DMS79 treated with DMSO at 0.1 percent for 48 hours (cell line): ENCODE measurements around the gene MED27.

Experiments
- DNase-seq: peaks from one replicate; lab custom pipeline; 2025; lab: John Stamatoyannopoulos, UW

MED27 gene

DNA sequence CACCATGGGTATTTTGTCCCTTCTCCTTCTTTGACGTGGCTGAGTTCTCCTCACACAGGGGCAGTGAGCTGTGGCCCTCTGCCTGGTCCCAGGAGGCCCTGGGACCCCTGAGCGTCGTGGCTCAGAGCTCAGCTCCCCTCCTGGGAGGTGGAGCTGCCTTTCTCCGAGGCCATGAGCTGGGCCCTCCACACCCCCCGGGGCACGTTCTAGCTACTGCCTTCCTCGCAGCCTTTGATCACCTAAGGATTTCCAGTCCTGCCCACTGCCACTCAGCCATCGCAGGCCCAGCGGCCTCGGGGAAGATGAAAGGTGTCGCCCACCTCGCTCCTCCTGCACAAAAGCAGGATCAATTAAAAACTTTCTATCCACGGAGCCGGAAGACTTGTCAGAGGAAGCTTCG is 244.9 kb downstream of the MED27 start:
- DNase-seq: no peak

DNA sequence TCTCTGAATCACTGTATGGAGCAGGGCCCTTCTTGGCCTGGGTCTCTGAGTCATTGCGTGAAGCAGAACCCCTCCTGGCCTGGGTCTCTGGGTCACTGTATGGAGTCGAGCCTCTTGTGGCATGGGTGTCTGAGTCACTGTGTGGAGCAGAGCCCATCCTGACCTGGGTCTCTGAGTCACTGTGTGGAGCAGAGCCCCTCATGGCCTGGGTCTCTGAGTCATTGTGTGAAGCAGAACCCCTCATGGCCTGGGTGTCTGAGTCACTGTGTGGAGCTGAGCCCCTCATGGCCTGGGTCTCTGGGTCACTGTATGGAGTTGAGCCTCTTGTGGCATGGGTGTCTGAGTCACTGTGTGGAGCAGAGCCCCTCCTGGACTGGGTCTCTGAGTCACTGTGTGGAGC is 245.8 kb downstream of the MED27 start:
- DNase-seq: no peak

DNA sequence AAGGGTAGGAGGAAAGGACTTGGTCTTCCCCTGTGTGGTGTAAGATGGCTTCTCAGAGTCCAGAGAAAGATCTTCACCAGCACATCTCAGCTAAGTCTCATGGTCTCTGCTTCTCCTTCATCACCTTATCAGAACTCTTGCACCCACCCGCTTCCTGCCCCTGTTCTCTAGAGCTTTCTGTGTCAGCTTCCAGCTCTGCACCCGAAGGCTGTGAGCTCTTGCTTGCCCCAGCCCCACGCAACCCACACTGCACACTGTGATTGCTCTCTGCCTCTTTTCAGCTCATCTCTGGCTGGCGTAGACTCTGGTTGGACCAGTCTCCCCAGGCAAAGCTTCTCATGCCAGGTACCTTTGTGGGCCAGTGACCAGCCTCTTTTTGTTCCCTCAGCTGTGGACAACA is 246.6 kb downstream of the MED27 start:
- DNase-seq: no peak

DNA sequence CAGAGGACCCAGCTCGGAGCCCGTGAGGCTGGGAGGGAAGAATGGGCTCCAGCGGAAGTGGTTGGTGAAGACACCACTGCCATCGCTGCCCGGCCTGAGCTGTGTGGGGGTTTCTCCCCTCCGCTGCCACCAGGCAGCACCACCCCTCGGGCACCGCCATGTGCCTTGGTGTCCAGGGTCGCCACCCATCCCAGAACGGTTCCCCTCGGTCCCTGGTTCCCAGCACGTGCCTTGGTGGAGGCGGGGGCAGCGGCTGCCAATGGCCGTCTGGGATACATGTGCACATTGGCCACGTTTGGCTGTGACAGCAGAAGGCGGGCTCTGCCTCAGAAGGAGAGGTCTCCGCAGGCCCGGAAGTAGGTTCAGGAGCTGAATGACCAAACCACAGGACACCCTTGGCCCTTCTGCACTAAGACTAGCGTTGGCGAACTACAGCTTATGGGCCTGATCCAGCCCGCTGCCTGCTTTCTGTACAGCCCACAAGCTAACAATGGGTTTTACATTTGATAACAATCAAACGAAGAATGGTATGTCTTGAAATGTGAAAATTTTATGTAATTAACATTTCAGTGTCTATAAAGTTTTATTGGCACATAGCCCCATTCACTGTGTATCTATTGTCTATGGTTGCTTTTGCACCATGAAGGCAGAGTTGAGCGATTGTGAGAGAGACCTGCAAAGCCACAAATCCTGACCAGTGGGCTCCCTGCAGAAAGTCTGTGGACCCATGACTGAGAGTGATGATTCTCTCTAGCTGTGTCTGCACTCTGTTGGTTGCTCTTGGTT is 248.1 kb downstream of the MED27 start:
- DNase-seq: no peak

DNA sequence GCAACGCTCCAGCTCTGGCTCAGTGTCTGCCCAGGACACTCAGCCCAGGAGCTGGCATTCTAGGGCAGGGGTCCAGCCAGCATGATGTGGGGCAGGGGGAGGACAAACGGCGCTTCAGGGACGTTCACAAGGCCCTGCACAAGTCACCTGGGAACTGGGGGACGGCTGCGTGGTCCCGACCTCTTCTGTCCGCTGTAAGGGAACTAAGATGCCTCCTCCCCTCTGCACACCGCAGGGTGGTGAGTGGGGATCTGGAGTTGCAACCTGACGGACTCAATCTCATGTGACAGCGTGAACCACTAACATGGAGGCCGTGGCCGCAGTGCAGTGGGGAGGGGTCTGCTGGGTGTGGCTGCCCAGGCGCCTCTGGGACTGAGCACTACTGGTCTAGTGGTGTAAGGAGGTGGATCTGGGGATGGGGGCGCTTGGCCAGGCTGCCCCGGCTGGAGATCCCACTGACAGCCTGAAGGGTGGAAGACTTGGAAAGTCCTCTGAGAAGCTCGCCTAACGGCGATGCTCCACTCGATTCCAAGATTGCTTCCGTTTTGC is 251.8 kb downstream of the MED27 start:
- no peak for DNase-seq

DNA sequence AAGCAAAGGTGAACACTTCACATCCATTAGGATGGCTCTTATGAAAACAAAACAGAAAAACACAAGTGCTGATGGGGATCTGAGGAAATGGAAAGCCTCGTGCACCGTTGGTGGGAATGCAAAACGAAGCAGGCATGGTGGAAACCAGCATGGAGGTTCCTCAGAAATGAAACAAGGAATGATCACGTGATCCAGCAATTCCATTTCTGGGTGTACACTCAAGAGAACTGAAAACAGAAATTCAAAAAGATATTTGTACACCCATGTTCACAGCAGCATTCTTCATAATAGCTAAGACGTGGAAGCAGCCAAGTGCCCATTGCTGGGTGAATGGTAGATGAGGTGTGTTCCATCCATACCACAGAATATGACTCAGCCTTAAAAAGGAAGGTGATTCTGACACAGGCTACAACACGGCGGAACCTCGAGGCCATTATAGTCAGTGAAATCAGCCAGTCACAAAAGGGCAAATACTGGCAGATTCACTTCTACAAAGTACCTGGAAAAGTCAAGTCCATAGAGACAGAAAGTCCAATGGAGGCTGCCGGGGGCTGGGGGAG is 252.6 kb downstream of the MED27 start:
- DNase-seq: no peak

DNA sequence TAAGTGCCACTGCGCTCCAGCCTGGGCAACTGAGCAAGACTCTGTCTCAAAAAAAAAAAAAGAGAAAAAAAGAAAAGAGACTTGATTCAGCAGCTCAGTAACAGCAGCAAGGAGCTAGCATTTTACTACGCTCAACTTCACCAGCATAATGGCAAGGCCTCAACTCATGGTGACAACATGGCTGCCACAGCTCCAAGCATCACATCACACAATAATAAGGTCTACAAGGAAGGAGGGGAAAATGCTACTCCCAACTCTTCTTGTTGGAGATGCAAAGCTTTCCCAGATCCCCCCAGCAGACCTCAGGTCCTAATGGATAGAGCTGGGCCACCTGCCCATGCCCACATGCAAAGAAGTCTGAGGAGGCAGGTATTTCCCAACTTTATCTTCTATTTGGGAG is 253.6 kb downstream of the MED27 start:
- DNase-seq: no peak

DNA sequence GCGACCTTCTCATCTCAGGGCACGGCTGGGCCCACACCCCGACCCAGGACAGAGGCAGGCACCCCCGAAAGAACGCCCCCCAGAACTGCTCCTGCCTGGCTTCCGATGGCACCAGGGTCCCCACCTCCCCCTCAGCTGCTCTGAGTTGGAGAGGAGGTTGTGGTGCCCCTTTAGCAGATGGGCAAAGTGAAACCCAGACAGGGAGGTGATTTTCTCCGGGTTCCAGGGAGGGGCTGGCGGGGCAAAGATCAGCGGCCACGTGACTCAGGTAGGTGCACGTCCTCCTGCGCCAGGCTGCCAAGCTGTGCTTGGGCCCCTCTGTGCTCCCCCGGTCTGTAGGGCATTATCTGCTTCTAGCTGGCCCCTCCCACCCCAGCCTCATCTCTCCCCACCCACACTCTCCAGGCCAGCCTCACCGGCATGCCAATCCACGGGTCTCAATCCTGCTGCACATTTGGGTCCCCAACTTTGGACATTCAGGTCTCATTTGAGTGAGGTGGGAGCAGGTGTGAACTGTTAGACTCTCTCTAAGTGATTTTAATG is 254.6 kb downstream of the MED27 start:
- DNase-seq: no peak

DNA sequence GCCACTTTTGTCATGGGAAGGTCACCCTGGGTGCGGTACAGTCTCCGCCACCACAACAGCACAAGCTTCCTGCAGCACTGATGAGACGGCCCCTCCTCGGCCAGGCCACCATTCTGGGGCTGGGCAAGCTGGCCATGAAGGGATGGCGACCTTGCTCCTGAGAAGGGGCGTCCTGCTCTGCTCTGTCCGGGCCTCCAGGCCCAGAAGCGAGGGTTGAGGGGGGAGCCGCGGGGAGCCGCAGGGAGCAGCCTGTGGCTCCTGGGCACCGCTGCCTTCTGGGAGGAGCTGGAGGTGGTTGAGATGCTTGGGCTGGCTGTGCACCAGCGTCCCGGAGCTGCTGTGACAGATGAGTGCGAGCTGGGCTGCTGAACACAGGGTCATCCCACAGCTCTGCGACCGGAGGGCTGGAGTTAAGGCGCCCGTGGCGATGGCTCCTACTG is 255.5 kb downstream of the MED27 start:
- no peak for DNase-seq

DNA sequence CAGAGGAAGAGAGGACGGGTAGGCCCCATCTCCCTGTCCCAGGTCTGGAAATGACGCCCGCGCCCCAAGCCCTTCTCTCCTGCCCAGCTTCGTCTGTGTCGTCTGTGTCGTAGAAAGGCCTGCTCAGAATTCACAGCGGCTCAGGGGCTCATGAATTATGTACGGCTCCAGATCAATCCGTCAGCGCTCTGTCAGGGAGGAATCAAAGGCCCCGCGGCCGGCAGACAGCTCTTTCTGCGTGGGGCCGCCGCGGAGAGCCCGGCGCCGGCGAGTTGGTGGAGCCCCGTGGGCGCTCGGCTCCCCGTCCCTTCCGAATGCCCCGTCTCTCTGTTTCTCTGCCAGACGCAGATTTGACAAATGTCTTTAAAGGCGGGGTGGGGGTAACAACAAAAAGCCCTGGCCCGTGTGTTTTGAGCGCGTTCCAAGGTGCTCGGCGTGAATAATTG is 255.9 kb downstream of the MED27 start:
- DNase-seq: no peak

DNA sequence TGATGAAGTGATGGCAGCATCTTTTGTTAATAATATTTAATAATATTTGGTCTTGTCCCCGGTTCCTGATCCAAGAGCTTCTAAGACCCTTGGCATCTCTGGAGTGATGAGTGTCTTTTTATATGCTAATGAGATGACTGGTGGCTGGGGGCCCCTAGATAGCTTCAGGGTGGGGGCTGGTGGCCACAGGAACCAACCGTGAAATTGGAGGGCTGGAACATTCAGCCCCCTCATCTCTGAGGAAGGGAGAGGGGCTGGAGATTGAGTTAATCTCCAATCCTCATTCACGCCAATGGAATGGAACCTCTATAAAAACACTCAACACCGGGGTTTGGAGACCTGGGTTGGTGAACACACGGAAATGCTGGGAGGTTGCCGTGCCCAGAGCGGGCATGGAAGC is 261.6 kb downstream of the MED27 start:
- no peak for DNase-seq

DNA sequence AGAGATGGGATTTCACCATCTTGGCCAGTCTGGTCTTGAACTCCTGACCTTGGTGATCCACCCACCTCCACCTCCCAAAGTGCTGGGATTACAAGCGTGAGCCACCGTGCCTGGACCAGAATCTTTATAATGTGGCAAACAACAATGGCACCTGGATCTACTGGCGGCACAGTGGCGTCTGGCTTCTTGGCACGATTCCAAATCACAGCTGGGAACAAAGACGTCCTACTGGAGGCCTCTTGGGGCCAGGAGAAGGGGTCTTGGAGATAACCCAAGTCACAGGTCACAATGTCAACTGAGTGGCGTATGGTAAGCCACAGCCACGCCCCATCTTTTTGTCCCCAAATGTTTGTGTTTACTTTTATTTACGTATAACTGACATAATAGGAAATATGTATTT is 262.0 kb downstream of the MED27 start:
- DNase-seq: peak; percentile 94

DNA sequence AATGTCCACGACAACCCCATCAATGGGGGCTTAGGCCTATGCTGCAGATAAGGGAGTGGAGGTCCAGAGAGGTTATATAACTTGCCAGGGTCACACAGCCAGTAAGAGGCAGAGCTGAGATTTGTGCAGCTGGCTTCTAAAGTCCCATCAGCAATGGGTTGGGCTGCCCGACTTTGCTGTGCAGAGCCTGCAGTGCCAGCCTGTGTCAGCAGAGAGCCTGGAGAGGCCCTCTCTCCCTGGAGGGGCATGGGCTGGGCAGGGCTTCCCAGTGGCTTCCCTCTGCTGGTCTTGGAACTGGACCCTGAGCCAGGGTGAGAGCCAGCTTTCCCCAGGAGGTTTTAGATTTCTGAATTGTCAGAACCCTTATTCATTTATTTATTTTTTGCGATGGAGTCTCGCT is 262.6 kb downstream of the MED27 start:
- DNase-seq: no peak

DNA sequence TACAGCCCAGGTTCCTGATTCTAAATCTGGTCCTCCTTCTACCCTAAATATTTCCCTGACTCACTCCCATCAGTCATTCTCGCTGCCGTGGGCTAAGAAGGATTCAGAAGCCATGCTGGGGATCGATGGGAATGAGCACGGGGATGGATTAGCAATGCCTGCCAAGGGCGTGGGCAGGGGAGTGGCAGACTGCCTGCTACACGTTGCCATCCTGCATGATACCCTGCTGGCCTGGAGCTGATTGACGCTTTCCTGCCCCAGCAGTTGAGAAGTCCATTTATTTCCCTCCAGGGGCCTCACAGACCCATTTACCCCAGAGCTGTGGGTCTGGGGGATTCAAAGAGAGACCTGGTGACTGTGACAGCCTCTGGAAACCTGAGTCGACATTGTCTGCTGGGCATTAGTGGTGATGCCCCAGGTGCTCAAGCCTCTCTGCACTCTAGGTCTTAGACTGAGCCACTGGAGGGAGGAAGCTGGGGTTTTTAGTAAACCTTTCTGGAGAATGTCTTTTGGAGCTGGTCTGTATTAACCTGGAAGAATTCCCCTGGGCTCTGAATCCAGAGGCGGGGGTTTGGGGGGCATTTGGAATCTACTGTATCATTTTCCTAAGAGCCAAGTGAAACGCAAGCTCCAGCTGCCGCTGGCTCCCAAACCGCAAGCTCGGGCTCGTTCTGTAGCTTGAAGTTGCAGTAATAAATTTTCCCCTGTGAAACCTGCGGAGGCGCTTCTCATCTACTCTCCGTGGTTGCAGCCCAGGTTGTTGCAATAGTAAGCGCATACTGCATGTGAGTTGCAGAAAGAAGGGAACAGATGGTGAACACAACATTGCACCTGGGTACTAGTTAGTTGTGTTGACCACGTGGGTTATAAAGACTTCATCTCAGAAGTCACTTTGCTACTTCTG is 263.4 kb downstream of the MED27 start:
- peak; percentile 84 for DNase-seq

DNA sequence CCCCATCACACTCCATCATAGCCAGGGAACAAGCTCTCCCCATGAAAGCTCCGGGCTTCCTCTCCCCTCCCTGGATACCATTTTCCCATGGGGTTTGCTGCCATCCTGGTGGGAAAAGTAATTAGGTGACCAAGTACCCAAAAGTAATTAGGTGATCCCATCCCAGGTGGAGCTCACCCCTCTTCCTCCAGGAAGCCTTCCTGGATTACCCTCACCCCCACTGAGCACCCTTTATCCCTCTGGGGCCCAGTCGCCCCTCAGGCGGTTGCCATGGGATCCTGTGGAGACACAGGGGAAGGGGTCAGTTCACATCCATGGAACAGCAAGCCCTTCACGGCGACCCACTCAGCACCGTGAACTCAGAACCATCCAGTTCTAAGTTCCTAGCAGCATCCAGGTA is 265.0 kb downstream of the MED27 start:
- DNase-seq: no peak

DNA sequence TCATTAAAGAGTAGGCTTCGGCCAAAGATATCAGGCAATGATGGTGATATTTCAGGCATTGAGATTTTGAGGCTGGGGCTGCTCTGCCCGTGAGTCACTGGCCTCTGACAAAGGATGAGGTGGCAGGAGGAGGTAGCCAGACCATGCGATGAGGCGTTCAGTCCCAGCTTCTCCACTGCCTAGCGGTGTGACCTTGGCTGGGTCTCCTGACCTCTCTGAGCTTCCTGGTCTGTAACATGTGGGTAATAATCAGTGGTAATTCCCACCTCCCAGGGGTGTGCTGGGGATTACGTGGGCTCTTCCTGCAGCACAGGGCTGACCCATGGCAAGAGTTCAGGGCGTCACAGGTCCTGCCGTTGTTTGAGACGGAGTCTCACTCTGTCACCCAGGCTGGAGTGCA is 266.6 kb downstream of the MED27 start:
- no peak for DNase-seq

DNA sequence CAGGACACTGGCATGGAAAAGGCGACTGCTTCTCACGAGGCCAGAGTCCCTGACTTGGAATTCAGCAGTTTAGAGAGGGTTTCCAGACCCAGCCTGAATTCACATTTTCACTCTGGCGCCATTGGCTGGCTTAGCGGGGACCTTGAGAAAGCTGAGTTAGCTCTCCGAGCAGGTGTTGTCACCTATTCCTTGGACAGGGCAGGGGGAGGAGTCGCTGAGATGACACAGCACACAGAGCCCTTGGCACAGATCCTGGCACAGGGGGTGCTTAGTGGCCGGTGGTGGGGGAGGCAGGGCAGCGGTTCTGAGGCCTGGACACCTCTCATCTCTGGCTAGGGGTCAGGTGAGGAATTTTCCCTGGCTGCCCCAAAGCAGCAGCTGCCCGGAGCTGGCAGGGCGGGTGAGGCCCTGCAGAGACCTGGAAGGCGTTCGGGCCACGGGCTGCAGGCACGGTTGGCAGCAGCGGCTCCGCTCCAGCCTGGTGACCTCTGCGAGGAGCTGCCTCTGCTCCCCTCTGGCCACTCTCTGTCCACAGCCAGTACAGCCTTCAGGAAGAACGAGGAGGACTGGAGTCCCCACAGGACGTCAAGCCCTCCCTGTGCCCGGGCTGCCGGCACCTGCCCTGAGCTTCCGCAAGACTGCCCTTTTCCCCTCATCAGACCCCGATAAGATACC is 267.4 kb downstream of the MED27 start:
- DNase-seq: no peak

DNA sequence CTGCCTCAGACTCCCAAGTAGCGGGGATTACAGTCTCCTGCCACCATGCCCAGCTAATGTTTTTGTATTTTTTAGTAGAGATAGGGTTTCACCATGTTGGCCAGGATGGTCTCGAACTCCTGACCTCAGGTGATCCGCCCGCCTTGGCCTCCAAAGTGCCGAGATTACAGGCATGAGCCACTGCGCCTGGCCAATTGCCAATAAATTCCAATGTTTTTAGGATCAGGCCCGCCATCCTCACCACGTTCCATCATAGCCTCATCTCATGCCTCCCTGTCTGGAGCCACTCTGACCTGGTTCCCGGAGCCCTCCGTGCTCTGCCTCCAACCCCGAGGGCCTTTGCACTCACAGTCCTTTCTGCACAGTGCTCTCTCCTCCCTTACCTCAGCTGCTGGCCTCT is 268.3 kb downstream of the MED27 start:
- DNase-seq: no peak

DNA sequence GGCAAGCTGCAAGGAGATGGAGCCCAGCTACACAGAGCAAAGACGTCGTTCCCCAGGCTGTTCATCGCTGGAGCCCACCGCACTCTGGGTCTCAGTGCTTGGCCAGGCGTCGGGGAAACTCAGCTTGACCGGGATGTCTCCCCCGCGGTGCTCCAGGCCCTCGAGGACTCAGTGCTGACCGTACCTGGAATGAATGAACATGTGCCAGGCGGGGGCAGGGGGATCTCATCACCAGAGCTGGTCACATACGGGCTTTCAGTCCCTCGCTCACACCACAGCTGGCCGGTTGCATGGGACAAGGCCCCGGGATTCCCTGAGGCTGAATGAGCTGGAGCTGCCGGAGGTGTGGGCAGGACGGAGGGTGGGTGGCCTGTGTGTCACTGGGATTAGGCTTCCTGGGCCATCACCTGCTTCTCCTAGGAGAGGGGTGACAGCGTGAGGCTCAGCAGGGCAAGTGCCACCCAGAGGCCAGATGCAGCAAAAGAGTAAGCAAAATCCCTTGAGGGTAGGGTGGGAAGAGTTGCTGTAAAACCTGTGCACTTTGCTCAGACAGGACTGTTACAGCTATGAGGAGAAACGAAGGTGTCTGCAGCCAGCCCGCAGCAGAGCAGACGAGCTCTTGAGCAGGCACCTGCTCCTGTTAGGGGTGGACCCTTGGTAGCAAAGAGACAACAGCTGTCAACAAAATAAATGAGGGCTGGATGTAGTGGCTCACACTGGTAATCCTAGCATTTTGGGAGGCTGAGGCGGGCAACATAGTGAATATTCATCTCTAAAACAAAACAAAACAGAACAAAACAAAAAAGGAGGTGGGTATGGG is 269.1 kb downstream of the MED27 start:
- DNase-seq: peak; percentile 44
